HepG2 (cell line): ENCODE results near the gene ATG16L2. TPM values are rescaled to one million over a fixed set of nuclear protein-coding genes. Genes with fewer than 3 reads are reported as not detected.

Experiments
- CBX2 ChIP-seq, 2 experiments: fragments of 200-600 bp in 1 of 2; sonication (generic); formaldehyde crosslinking in 1 of 2; IDR thresholded peaks; 2 replicates each; pipeline versions ENCODE4 v1.7.0 to v1.8.1; 2018 to 2022; ENCODE audit warnings: low read depth in 2 of 2, low read length in 1 of 2, mild to moderate bottlenecking in 1 of 2, missing genetic modification reagents in 1 of 2
- FOXA1 ChIP-seq, 2 experiments: fragments of 450-650 bp in 1 of 2; sonication (generic) in 1 of 2; formaldehyde crosslinking in 1 of 2; IDR thresholded peaks; 2 replicates each; pipeline versions ENCODE4 v1.4.0 to v1.6.1; 2016 to 2020; ENCODE audit warnings: missing genetic modification reagents in 1 of 2
- FOXJ3 ChIP-seq: sonication (generic); formaldehyde crosslinking; IDR thresholded peaks from 2 replicates; pipeline ENCODE4 v1.4.0; 2020; ENCODE audit warnings: missing genetic modification reagents, mild to moderate bottlenecking, borderline replicate concordance
- HNF4A ChIP-seq: sonication (generic); formaldehyde crosslinking; IDR thresholded peaks from 2 replicates; pipeline ENCODE4 v1.4.0; 2020; ENCODE audit warnings: missing genetic modification reagents
- KDM1A ChIP-seq: IDR thresholded peaks from 2 replicates; pipeline ENCODE4 v1.6.1; 2016; ENCODE audit warnings: missing compliant biosample characterization
- MTF1 ChIP-seq: sonication (generic); formaldehyde crosslinking; IDR thresholded peaks from 2 replicates; pipeline ENCODE4 v1.5.0; 2020; ENCODE audit warnings: missing genetic modification reagents
- NFKBIZ ChIP-seq: IDR thresholded peaks from 2 replicates; pipeline ENCODE4 v1.6.1; 2018; ENCODE audit warnings: missing genetic modification reagents, missing compliant biosample characterization
- NR0B2 ChIP-seq: sonication (generic); formaldehyde crosslinking; IDR thresholded peaks from 2 replicates; pipeline ENCODE4 v1.4.0; 2020; ENCODE audit warnings: mild to moderate bottlenecking, missing genetic modification reagents
- PITX1 ChIP-seq: sonication (generic); formaldehyde crosslinking; IDR thresholded peaks from 2 replicates; pipeline ENCODE4 v1.5.1; 2020; ENCODE audit warnings: mild to moderate bottlenecking, missing genetic modification reagents
- RFXANK ChIP-seq: IDR thresholded peaks from 2 replicates; pipeline ENCODE4 v1.6.1; 2016
- RXRB ChIP-seq: IDR thresholded peaks from 2 replicates; pipeline ENCODE4 v1.6.1; 2016; ENCODE audit warnings: borderline replicate concordance, missing genetic modification reagents, missing compliant biosample characterization
- SIX1 ChIP-seq: sonication (generic); formaldehyde crosslinking; IDR thresholded peaks from 2 replicates; pipeline ENCODE4 v1.4.0; 2020; ENCODE audit warnings: missing genetic modification reagents, borderline replicate concordance
- ZKSCAN1 ChIP-seq: fragments of 150-350 bp; IDR thresholded peaks from 2 replicates; pipeline ENCODE4 v1.6.1; 2014; ENCODE audit warnings: low read length
- ZNF101 ChIP-seq: sonication (generic); formaldehyde crosslinking; IDR thresholded peaks from 2 replicates; pipeline ENCODE4 v1.4.0; 2020; ENCODE audit warnings: mild to moderate bottlenecking, low read depth, missing genetic modification reagents, borderline replicate concordance
- ZNF331 ChIP-seq: sonication (generic); formaldehyde crosslinking; IDR thresholded peaks from 2 replicates; pipeline ENCODE4 v1.4.0; 2020; ENCODE audit warnings: missing genetic modification reagents
- ZNF503 ChIP-seq: sonication (generic); formaldehyde crosslinking; IDR thresholded peaks from 2 replicates; pipeline ENCODE4 v1.4.0; 2020; ENCODE audit warnings: missing genetic modification reagents
- ZNF569 ChIP-seq: sonication (generic); formaldehyde crosslinking; IDR thresholded peaks from 2 replicates; pipeline ENCODE4 v1.5.0; 2020; ENCODE audit warnings: mild to moderate bottlenecking, missing genetic modification reagents, moderate library complexity, borderline replicate concordance
- polyA plus RNA-seq, 8 experiments: library from polyadenylated mRNA; depleted of rRNA in 3 of 8; stranded (reverse) in 7 of 8; unstranded in 1 of 8; fragments of >200 nt; fragmentation: Illumina TruSeq in 4 of 8; extraction: Trizol in 4 of 8; gene quantifications; 2 replicates each; pipeline versions ENCODE4 v1.2.1 to v1.2.3, GENCODE V29; 2011 to 2016; ENCODE audit warnings: low read depth in 4 of 8, missing spikeins in 1 of 8, mixed read lengths in 1 of 8; ENCODE audit not compliant: insufficient read depth in 1 of 8
- total RNA-seq, 5 experiments: library from RNA; depleted of rRNA; stranded (reverse); fragments of >200 nt; fragmentation: Illumina TruSeq; extraction: Trizol; gene quantifications; 2 replicates each; pipeline ENCODE4 v1.2.3, GENCODE V29; 2016; ENCODE audit warnings: low read depth in 1 of 5
- TF ChIP-seq, protein P1 (sequence below): sonication (generic); formaldehyde crosslinking; IDR thresholded peaks from 2 replicates; pipeline ENCODE4 v1.4.0; 2020; ENCODE audit warnings: missing genetic modification reagents, borderline replicate concordance
- TF ChIP-seq, protein P2 (sequence below): sonication (generic); formaldehyde crosslinking; IDR thresholded peaks from 2 replicates; pipeline ENCODE4 v1.5.1; 2020; ENCODE audit warnings: mild to moderate bottlenecking, moderate library complexity, missing genetic modification reagents

The ATG16L2 gene
- total and polyA plus RNA-seq, 2 of the 13 experiments (the other 11 are each of a cell fraction or from before 2014, with no cell fraction given): 6.2 to 14.8 TPM

DNA sequence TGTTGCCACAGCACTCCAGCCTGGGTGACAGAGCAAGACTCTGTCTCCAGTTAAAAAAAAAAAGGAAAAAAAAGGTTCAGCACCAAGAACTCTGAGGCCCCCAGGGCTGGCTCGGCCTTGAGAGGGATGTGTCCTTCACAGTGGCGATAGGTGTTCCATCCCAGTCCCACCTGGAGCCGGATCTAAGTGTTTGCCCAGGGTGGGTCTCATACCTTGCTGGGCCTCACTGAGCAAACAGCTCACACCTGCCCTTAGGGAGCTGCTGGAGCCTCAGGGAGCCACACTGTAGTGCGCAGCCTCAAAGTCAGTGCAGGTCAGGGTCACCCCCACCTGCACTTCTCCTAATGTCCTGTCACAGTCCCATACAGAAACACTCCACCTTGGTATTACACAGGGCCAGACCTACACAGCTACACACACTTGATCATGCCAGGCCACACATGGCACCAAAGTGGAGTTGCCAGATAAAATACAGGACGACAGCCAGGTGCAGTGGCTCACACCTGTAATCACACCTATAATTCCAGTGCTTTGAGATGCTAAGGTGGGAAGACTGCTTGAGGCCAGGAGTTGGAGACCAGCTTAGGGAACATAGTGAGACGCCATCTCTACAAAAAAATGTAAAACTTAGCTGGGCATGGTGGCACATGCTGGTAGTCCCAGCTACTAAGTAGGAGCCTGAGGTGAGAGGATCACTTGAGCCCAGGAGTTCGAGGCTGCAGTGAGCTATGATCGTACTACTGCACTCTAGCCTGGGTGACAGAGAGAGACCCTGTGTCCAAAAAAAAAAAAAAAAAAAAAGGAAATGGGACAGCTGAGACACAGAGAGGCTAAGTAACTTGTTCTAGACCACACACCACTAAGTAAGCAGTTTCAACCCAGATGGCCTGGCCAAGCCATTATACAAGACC is 27.7 kb upstream of the ATG16L2 start (continued):
- 0 out of 2 replicates have a peak, but pooled peaks have one; percentile 31 for TF ChIP-seq KDM1A (CRISPR knock-in tag)
- peak; percentile 66; the same call in 1 of the 2 replicates for TF ChIP-seq RXRB
- TF ChIP-seq, protein P1, sequence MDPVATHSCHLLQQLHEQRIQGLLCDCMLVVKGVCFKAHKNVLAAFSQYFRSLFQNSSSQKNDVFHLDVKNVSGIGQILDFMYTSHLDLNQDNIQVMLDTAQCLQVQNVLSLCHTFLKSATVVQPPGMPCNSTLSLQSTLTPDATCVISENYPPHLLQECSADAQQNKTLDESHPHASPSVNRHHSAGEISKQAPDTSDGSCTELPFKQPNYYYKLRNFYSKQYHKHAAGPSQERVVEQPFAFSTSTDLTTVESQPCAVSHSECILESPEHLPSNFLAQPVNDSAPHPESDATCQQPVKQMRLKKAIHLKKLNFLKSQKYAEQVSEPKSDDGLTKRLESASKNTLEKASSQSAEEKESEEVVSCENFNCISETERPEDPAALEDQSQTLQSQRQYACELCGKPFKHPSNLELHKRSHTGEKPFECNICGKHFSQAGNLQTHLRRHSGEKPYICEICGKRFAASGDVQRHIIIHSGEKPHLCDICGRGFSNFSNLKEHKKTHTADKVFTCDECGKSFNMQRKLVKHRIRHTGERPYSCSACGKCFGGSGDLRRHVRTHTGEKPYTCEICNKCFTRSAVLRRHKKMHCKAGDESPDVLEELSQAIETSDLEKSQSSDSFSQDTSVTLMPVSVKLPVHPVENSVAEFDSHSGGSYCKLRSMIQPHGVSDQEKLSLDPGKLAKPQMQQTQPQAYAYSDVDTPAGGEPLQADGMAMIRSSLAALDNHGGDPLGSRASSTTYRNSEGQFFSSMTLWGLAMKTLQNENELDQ (CRISPR knock-in tag): no peak
- TF ChIP-seq CBX2 (IDR thresholded peaks at IDR 0.05; ENCODE audit: low read depth, low read length): no peak
- TF ChIP-seq CBX2 (CRISPR knock-in tag; IDR thresholded peaks at IDR 0.05; ENCODE audit: low read depth): no peak
- peak; percentile 49; the same call in 1 of the 2 replicates for TF ChIP-seq ZNF503 (CRISPR knock-in tag)
- TF ChIP-seq FOXJ3 (CRISPR knock-in tag): no peak
- no peak for TF ChIP-seq SIX1 (CRISPR knock-in tag)
- TF ChIP-seq, protein P2, sequence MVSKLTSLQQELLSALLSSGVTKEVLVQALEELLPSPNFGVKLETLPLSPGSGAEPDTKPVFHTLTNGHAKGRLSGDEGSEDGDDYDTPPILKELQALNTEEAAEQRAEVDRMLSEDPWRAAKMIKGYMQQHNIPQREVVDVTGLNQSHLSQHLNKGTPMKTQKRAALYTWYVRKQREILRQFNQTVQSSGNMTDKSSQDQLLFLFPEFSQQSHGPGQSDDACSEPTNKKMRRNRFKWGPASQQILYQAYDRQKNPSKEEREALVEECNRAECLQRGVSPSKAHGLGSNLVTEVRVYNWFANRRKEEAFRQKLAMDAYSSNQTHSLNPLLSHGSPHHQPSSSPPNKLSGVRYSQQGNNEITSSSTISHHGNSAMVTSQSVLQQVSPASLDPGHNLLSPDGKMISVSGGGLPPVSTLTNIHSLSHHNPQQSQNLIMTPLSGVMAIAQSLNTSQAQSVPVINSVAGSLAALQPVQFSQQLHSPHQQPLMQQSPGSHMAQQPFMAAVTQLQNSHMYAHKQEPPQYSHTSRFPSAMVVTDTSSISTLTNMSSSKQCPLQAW (CRISPR knock-in tag): peak; percentile 31; the same call in 1 of the 2 replicates
- peak; percentile 73; the same call in 1 of the 2 replicates for TF ChIP-seq PITX1
- TF ChIP-seq FOXA1 (IDR thresholded peaks at IDR 0.05): no peak
- peak; percentile 89 for TF ChIP-seq FOXA1 (CRISPR knock-in tag; IDR thresholded peaks at IDR 0.05)
- TF ChIP-seq ZNF101 (CRISPR knock-in tag): no peak
- TF ChIP-seq ZKSCAN1: no peak
- no peak for TF ChIP-seq NFKBIZ (CRISPR knock-in tag)
- peak; percentile 52; the same call in 1 of the 2 replicates for TF ChIP-seq HNF4A (CRISPR knock-in tag)
- no peak for TF ChIP-seq MTF1 (CRISPR knock-in tag)
- no peak for TF ChIP-seq RFXANK
- TF ChIP-seq NR0B2 (CRISPR knock-in tag): no peak
- no peak for TF ChIP-seq ZNF569 (CRISPR knock-in tag)
- no peak; the same call in 1 of the 2 replicates for TF ChIP-seq ZNF331 (CRISPR knock-in tag)
